Caco-2 (cell line): ENCODE results near the gene ZNF718. TPM values are rescaled to one million over a fixed set of nuclear protein-coding genes. Genes with fewer than 3 reads are reported as not detected.
"Not testable (repeated sequence)": the region's sequence is repeated elsewhere in the genome, so short reads cannot be mapped to it uniquely, and the experiment has no call there.

Experiments
- BruUV-seq: library from RNA; stranded (reverse); fragments of 400-500 nt; replicated peaks from 2 replicates; lab custom pipeline; 2021; lab: Mats Ljungman, UMichigan
- CTCF ChIA-PET: fragments of 300-600 bp; sonication (Branson Sonifier 250); formaldehyde crosslinking; loops from one replicate; lab custom pipeline; 2022; ENCODE audit warnings: antibody characterized with exemption; lab: Charles Lee
- POLR2A ChIA-PET: fragments of 300-600 bp; sonication (Branson Sonifier 250); formaldehyde crosslinking; loops from one replicate; lab custom pipeline; 2022; ENCODE audit warnings: antibody characterized with exemption; lab: Charles Lee
- DNase-seq, 2 experiments: peaks; one replicate each; pipeline versions ENCODE4 v3.0.0 to v3.0.0-alpha.2; 2020 to 2022
- H3K27me3 ChIP-seq: replicated peaks from 2 replicates; pipeline ENCODE4 v1.6.0; 2011; ENCODE audit warnings: low read length; ENCODE audit not compliant: control insufficient read depth, insufficient read depth
- H3K36me3 ChIP-seq: 2 replicates; pipeline ENCODE4 v1.5.1; 2011; ENCODE audit warnings: low read length; ENCODE audit not compliant: control insufficient read depth, insufficient read depth
- H3K4me1 ChIP-seq: fragments of 250-450 bp; sonication (Bioruptor Pico); 2 replicates; pipeline ENCODE4 v1.5.1; 2020; ENCODE audit warnings: mild to moderate bottlenecking
- H3K4me3 ChIP-seq: 2 replicates; pipeline ENCODE4 v1.5.1; 2011; ENCODE audit warnings: low read depth, mild to moderate bottlenecking, control low read depth, low read length
- H3K9me3 ChIP-seq: fragments of 250-450 bp; sonication (Bioruptor Pico); 2 replicates; pipeline ENCODE4 v1.5.1; 2020; ENCODE audit warnings: mild to moderate bottlenecking, moderate library complexity
- H3K27ac Mint-ChIP-seq: one replicate; pipeline ENCODE4 v1.8.0; 2022; ENCODE audit warnings: mixed read lengths; ENCODE audit not compliant: unreplicated experiment
- H3K27me3 Mint-ChIP-seq: one replicate; pipeline ENCODE4 v1.8.0; 2022; ENCODE audit warnings: mixed read lengths; ENCODE audit not compliant: insufficient read depth, unreplicated experiment
- H3K36me3 Mint-ChIP-seq: one replicate; pipeline ENCODE4 v1.8.0; 2022; ENCODE audit warnings: mild to moderate bottlenecking, mixed read lengths; ENCODE audit not compliant: insufficient read depth, unreplicated experiment
- H3K4me1 Mint-ChIP-seq: one replicate; pipeline ENCODE4 v1.8.0; 2022; ENCODE audit warnings: low read depth, mixed read lengths; ENCODE audit not compliant: unreplicated experiment
- H3K4me3 Mint-ChIP-seq: one replicate; pipeline ENCODE4 v1.8.0; 2022; ENCODE audit warnings: mild to moderate bottlenecking, moderate library complexity, mixed read lengths; ENCODE audit not compliant: unreplicated experiment
- H3K9me3 Mint-ChIP-seq: one replicate; pipeline ENCODE4 v1.8.0; 2022; ENCODE audit warnings: mixed read lengths; ENCODE audit not compliant: unreplicated experiment
- CTCF ChIP-seq, 2 experiments: fragments of 200-600 bp in 1 of 2; IDR thresholded peaks; 1 replicate in 1 of 2; 2 replicates in 1 of 2; pipeline versions ENCODE4 v1.5.1 to v1.8.0; 2011 to 2022; ENCODE audit warnings: antibody characterized with exemption in 1 of 2, control low read depth in 1 of 2, inconsistent platforms in 1 of 2, low read depth in 1 of 2, low read length in 1 of 2, mild to moderate bottlenecking in 1 of 2, moderate library complexity in 1 of 2; ENCODE audit not compliant: insufficient read depth in 1 of 2, severe bottlenecking in 1 of 2, unreplicated experiment in 1 of 2
- intact Hi-C: fragments of 100-400 bp; cut with micrococcal nuclease; formaldehyde crosslinking; loops from one replicate; pipeline ENCODE4 v1.10.0; 2022; ENCODE audit not compliant: unreplicated experiment
- total RNA-seq: library from RNA; stranded (reverse); gene quantifications from 2 replicates; pipeline ENCODE4 v1.2.3, GENCODE V29; 2022

Gene ZNF718
- total RNA-seq, 1 experiment from 2014 or later = 13.2 TPM

- no peak overlapping the region for H3K4me3 Mint-ChIP-seq
These were observed 81.8 kb downstream of the ZNF718 start for GRCh38 chr4:206054-206453.

GRCh38 chr4:208416-209096 is 84.3 kb downstream of the ZNF718 start:
- BruUV-seq, intact Hi-C loops, H3K36me3 Mint-ChIP-seq, POLR2A ChIA-PET, H3K27me3 Mint-ChIP-seq, H3K4me1 ChIP-seq, H3K27me3 ChIP-seq, H3K36me3 ChIP-seq, H3K4me3 Mint-ChIP-seq, H3K4me3 ChIP-seq, CTCF ChIA-PET, DNase-seq, H3K27ac Mint-ChIP-seq, H3K4me1 Mint-ChIP-seq: not testable (repeated sequence)
- H3K9me3 Mint-ChIP-seq = peaks cover 56% of the 10 kb centered on the region
- H3K9me3 ChIP-seq = peaks cover 10% of the 10 kb centered on the region

More at GRCh38 chr4:206054-206453, 81.8 kb downstream of the ZNF718 start:
- H3K27me3 Mint-ChIP-seq = no peaks in the 10 kb centered on the region
- H3K36me3 Mint-ChIP-seq = peaks cover 7% of the 10 kb centered on the region
- H3K9me3 ChIP-seq = peaks cover 21% of the 10 kb centered on the region
- ChIA-PET POLR2A (no interaction called here), CTCF (no interaction called here)
- peaks cover 62% of the 10 kb centered on the region for H3K9me3 Mint-ChIP-seq
- no peak overlapping the region for H3K4me3 ChIP-seq
- no TSS peak for BruUV-seq
- intact Hi-C loops = no loop called here
- no peaks in the 10 kb centered on the region for H3K4me1 ChIP-seq
- DNase-seq = no peak
- H3K36me3 ChIP-seq = no peaks in the 10 kb centered on the region
- no peaks in the 10 kb centered on the region for H3K27me3 ChIP-seq
- no peaks in the 10 kb centered on the region for H3K4me1 Mint-ChIP-seq
- H3K27ac Mint-ChIP-seq = no peak overlapping the region
- TF ChIP-seq CTCF (IDR thresholded peaks at IDR 0.05; ENCODE audit: insufficient read depth in 1 of 2, low read depth in 1 of 2, low read length in 1 of 2, severe bottlenecking in 1 of 2, unreplicated experiment in 1 of 2) = no peak

- Mint-ChIP-seq H3K27ac (no peak overlapping the region), H3K36me3 (no peaks in the 10 kb centered on the region), H3K27me3 (no peaks in the 10 kb centered on the region), H3K4me1 (no peaks in the 10 kb centered on the region), H3K9me3 (peaks cover 40% of the 10 kb centered on the region), H3K4me3 (no peak overlapping the region)
- no peak for DNase-seq
- Histone ChIP-seq H3K36me3 (no peaks in the 10 kb centered on the region), H3K9me3 (peaks cover 5% of the 10 kb centered on the region; the same call in 1 of the 2 replicates), H3K4me3 (no peak overlapping the region), H3K4me1 (no peaks in the 10 kb centered on the region), H3K27me3 (no peaks in the 10 kb centered on the region)
- intact Hi-C loops = no loop called here
- ChIA-PET POLR2A (no interaction called here), CTCF (no interaction called here)
- BruUV-seq = no TSS peak
- TF ChIP-seq CTCF (IDR thresholded peaks at IDR 0.05; ENCODE audit: insufficient read depth in 1 of 2, low read depth in 1 of 2, low read length in 1 of 2, severe bottlenecking in 1 of 2, unreplicated experiment in 1 of 2) = no peak
These were observed 86.8 kb downstream of the ZNF718 start for GRCh38 chr4:211033-211511.
